Muscle layer of duodenum (tissue), 2 donors: ENCODE measurements around the gene ABHD4.
"Not testable (repeated sequence)": the region's sequence is repeated elsewhere in the genome, so short reads cannot be mapped to it uniquely, and the experiment has no call there.

Experiments used
- H3K27ac ChIP-seq: one replicate; pipeline ENCODE4 v1.7.0; 2013; ENCODE audit warnings: mild to moderate bottlenecking, low read length
- H3K27me3 ChIP-seq: one replicate; pipeline ENCODE4 v1.7.0; 2013; ENCODE audit warnings: low read depth, mild to moderate bottlenecking, control low read depth, low read length
- H3K36me3 ChIP-seq, 2 donors: one replicate each; pipeline ENCODE4 v1.7.0; 2013; ENCODE audit warnings: low read length in 2 of 2, control low read depth in 1 of 2, mild to moderate bottlenecking in 1 of 2; ENCODE audit not compliant: insufficient read depth in 2 of 2, control insufficient read depth in 1 of 2
- H3K4me1 ChIP-seq, 2 donors: one replicate each; pipeline ENCODE4 v1.7.0; 2013; ENCODE audit warnings: low read length in 2 of 2, mild to moderate bottlenecking in 2 of 2, control low read depth in 1 of 2, moderate library complexity in 1 of 2; ENCODE audit not compliant: insufficient read depth in 2 of 2, control insufficient read depth in 1 of 2
- H3K4me3 ChIP-seq, 2 donors: one replicate each; pipeline ENCODE4 v1.7.0; 2013; ENCODE audit warnings: low read length in 2 of 2, low read depth in 1 of 2, mild to moderate bottlenecking in 1 of 2
- H3K9me3 ChIP-seq, 2 donors: one replicate each; pipeline ENCODE4 v1.7.0; 2013; ENCODE audit warnings: low read length in 2 of 2, control low read depth in 1 of 2, mild to moderate bottlenecking in 1 of 2; ENCODE audit not compliant: control insufficient read depth in 1 of 2
- donor health status: healthy.

ABHD4 gene

DNA sequence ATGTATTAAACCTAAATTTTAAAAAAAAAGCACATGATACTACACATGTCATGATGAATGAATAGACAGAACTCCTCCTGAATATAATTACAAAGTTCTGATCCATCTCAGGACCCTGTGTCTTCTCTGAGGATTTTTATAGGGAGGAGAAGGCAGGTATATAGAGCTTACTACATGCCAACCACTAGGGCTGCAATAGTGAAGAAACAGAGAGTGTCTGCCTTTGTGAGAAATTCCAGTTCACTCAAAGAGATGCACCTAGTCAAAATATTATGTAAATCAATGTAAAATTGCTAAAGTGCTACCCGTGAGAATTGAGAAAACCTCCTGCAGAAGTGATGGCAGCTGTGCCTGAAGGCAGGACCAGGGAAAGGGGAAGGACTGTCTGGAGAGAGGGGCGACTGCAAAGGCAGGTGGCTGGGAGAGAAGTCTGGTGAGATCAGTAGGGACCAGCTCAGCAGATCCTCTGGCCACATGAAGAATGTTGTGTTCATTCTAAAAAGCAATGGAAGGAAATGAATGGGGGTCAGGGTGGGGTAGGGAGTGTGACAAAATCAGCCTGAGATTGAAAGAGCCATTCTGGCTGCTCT, 15.1 kb downstream of the ABHD4 start:
- H3K27ac ChIP-seq, result no peak overlapping the region
- peaks cover 24 to 37% of the 10 kb centered on the region in 2 donors for H3K36me3 ChIP-seq

GRCh38 chr14:22613736-22614239, 15.7 kb downstream of the ABHD4 start:
- H3K9me3 ChIP-seq, result no peaks in the 10 kb centered on the region
- no peak overlapping the region for H3K4me3 ChIP-seq
- peaks cover 0 to 14% of the 10 kb centered on the region in 2 donors for H3K4me1 ChIP-seq
- peaks cover 24 to 32% of the 10 kb centered on the region in 2 donors for H3K36me3 ChIP-seq
- H3K27ac ChIP-seq, result no peak overlapping the region
- no peaks in the 10 kb centered on the region for H3K27me3 ChIP-seq

More for the DNA sequence above, 15.1 kb downstream of the ABHD4 start:
- Histone ChIP-seq H3K4me1 (peaks cover 0 to 14% of the 10 kb centered on the region in 2 donors), H3K9me3 (no peaks in the 10 kb centered on the region), H3K27me3 (no peaks in the 10 kb centered on the region), H3K4me3 (no peak overlapping the region)

DNA sequence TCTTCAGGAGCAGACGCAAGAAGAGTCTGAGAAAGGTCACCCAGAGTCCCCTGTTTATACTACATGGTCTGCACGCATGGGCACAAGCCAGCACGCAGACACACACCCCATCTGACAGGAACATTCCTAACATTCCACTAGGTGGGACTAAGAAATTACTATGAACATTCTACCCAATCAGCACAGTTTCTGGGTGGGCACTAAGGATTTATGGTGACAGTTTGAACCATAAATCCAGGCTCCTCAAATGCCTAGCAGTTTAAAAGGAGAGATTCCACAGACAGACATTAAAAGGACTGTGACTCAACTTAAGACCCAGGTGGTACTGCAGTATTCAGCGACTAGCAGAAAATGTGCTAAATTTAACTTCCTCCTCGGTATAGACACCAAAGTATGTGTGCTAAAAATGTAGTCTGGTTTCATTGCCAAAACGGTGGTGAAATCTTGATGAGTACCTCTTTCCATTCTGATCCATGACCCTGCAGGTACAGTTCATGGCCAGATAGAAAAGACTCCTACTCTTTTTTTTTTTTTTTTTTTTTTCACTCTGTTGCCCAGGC, 16.2 kb downstream of the ABHD4 start:
- peaks cover 0 to 14% of the 10 kb centered on the region in 2 donors for H3K4me1 ChIP-seq
- no peak overlapping the region for H3K4me3 ChIP-seq
- H3K9me3 ChIP-seq, result no peaks in the 10 kb centered on the region
- H3K36me3 ChIP-seq, result peaks cover 23 to 30% of the 10 kb centered on the region in 2 donors
- H3K27me3 ChIP-seq, result no peaks in the 10 kb centered on the region
- peak overlapping the region; percentile 16 for H3K27ac ChIP-seq

GRCh38 chr14:22615765-22616164, 17.7 kb downstream of the ABHD4 start:
- H3K9me3 ChIP-seq, H3K4me3 ChIP-seq, H3K27ac ChIP-seq, H3K27me3 ChIP-seq: not testable (repeated sequence)
- Histone ChIP-seq H3K4me1 (peaks cover 0 to 14% of the 10 kb centered on the region in 2 donors), H3K36me3 (peaks cover 10 to 16% of the 10 kb centered on the region in 2 donors)

GRCh38 chr14:22622255-22622654, 24.2 kb downstream of the ABHD4 start:
- Histone ChIP-seq H3K4me3 (no peak overlapping the region), H3K9me3 (no peaks in the 10 kb centered on the region), H3K4me1 (no peaks in the 10 kb centered on the region), H3K36me3 (no peaks in the 10 kb centered on the region), H3K27ac (no peak overlapping the region), H3K27me3 (no peaks in the 10 kb centered on the region)

- H3K4me1 ChIP-seq, result no peaks in the 10 kb centered on the region
- no peak overlapping the region for H3K4me3 ChIP-seq
- H3K9me3 ChIP-seq, result no peaks in the 10 kb centered on the region
- no peaks in the 10 kb centered on the region for H3K27me3 ChIP-seq
- H3K27ac ChIP-seq, result no peak overlapping the region
- H3K36me3 ChIP-seq, result no peaks in the 10 kb centered on the region
These were observed 24.9 kb downstream of the ABHD4 start for GRCh38 chr14:22623047-22623446.

- no peaks in the 10 kb centered on the region for H3K9me3 ChIP-seq
- no peak overlapping the region for H3K27ac ChIP-seq
- no peaks in the 10 kb centered on the region for H3K4me1 ChIP-seq
- no peak overlapping the region for H3K4me3 ChIP-seq
- no peaks in the 10 kb centered on the region for H3K36me3 ChIP-seq
- H3K27me3 ChIP-seq, result no peaks in the 10 kb centered on the region
These were observed 28.5 kb downstream of the ABHD4 start for GRCh38 chr14:22626590-22626989.

GRCh38 chr14:22627506-22628263, 29.6 kb downstream of the ABHD4 start:
- no peaks in the 10 kb centered on the region for H3K27me3 ChIP-seq
- no peaks in the 10 kb centered on the region for H3K9me3 ChIP-seq
- no peak overlapping the region for H3K4me3 ChIP-seq
- H3K36me3 ChIP-seq, result no peaks in the 10 kb centered on the region
- no peak overlapping the region for H3K27ac ChIP-seq
- H3K4me1 ChIP-seq, result no peaks in the 10 kb centered on the region

DNA sequence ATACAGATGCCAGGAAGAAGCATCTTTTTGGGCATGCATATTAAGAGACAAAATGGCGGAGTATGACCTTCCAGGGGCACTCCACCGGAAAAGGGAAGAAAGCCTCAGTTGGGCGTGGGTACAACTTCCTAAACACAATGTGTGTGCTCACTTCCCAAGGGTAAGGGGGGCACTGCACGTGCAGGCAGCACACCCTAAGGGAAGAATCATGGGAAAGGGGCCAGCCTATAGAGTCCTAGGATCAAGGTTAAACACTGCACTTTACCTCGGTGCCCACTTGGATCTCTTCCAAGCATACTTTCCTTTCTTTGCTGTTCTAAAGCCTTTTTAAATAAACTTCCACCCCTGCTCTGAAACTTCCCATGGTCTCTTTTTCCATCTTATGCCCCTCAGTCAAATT, 31.3 kb downstream of the ABHD4 start:
- no peaks in the 10 kb centered on the region for H3K9me3 ChIP-seq
- no peak overlapping the region for H3K27ac ChIP-seq
- H3K4me3 ChIP-seq, result no peak overlapping the region
- H3K4me1 ChIP-seq, result no peaks in the 10 kb centered on the region
- H3K36me3 ChIP-seq, result no peaks in the 10 kb centered on the region
- H3K27me3 ChIP-seq, result no peaks in the 10 kb centered on the region

DNA sequence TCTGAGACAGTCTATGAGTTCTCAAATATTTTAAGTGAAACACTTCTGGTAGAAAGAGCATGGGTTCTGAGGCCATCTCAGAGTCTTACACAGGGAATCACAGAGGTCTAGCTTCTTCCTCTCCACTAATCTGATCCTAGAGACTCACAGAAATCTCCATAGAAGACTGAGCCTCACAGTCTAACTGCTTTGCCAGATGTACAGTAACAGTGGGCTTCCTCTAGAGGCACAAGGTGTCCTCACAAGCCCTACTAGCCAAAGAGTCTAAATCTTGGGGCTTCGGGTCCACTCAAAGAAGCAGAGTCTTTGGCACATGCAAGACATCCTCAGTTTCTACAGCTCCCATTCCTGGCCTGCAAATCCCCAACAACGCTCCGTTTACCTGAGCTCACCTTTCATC, 32.0 kb downstream of the ABHD4 start:
- Histone ChIP-seq H3K27me3 (no peaks in the 10 kb centered on the region), H3K36me3 (no peaks in the 10 kb centered on the region), H3K9me3 (no peaks in the 10 kb centered on the region), H3K27ac (no peak overlapping the region), H3K4me3 (no peak overlapping the region), H3K4me1 (no peaks in the 10 kb centered on the region)

DNA sequence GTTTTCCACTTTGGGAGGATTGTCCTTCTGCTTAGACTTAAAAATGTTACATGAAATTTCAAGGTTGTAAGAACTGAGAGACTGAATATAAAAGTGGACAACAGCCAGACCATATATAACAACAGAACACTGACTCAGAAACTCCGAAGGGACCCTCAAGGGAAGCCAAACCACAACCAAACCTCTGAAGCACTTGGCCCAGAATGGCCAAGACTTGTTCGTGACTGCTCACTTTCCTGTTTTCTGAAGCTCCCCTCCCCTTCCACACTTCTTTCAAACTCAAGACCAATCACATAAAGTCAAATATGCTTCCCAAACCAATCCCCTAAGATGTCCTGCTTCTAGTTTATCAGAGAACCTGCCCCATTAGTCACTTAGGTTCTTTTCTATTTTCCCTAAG, 32.4 kb downstream of the ABHD4 start:
- no peaks in the 10 kb centered on the region for H3K9me3 ChIP-seq
- H3K27ac ChIP-seq, result no peak overlapping the region
- H3K4me3 ChIP-seq, result no peak overlapping the region
- H3K36me3 ChIP-seq, result no peaks in the 10 kb centered on the region
- H3K4me1 ChIP-seq, result no peaks in the 10 kb centered on the region
- no peaks in the 10 kb centered on the region for H3K27me3 ChIP-seq
